HepG2 (cell line): ENCODE data around the gene PKMYT1. TPM values are rescaled to one million over a fixed set of nuclear protein-coding genes. Genes with fewer than 3 reads are reported as not detected.
A peak's percentile ranks its signal among the peaks of the same experiment; 100 is the strongest.

Experiments
- AKNA ChIP-seq: sonication (generic); formaldehyde crosslinking; IDR thresholded peaks from 2 replicates; pipeline ENCODE4 v1.4.0; 2020; ENCODE audit warnings: missing genetic modification reagents, borderline replicate concordance
- ETV5 ChIP-seq: IDR thresholded peaks from 2 replicates; pipeline ENCODE4 v1.6.1; 2018; ENCODE audit warnings: missing biosample characterization, missing genetic modification reagents, inconsistent platforms, borderline replicate concordance
- HES4 ChIP-seq: sonication (generic); formaldehyde crosslinking; IDR thresholded peaks from 2 replicates; pipeline ENCODE4 v1.9.0; 2021; ENCODE audit warnings: mild to moderate bottlenecking, missing genetic modification reagents, borderline replicate concordance
- HOXD1 ChIP-seq: sonication (generic); formaldehyde crosslinking; IDR thresholded peaks from 2 replicates; pipeline ENCODE4 v1.5.0; 2020; ENCODE audit warnings: missing genetic modification reagents
- NFE2 ChIP-seq: sonication (generic); formaldehyde crosslinking; IDR thresholded peaks from 2 replicates; pipeline ENCODE4 v1.4.0; 2020; ENCODE audit warnings: missing genetic modification reagents
- PRDM15 ChIP-seq: sonication (generic); formaldehyde crosslinking; IDR thresholded peaks from 2 replicates; pipeline ENCODE4 v1.4.0; 2020; ENCODE audit warnings: missing genetic modification reagents
- ZNF232 ChIP-seq: sonication (generic); formaldehyde crosslinking; IDR thresholded peaks from 2 replicates; pipeline ENCODE4 v1.4.0; 2020; ENCODE audit warnings: missing genetic modification reagents, borderline replicate concordance
- ZNF652 ChIP-seq: IDR thresholded peaks from 2 replicates; pipeline ENCODE4 v1.6.1; 2016; ENCODE audit warnings: low read depth, borderline replicate concordance
- polyA plus RNA-seq, 8 experiments: library from polyadenylated mRNA; depleted of rRNA in 3 of 8; stranded (reverse) in 7 of 8; unstranded in 1 of 8; fragments of >200 nt; fragmentation: Illumina TruSeq in 4 of 8; extraction: Trizol in 4 of 8; gene quantifications; 2 replicates each; pipeline versions ENCODE4 v1.2.1 to v1.2.3, GENCODE V29; 2011 to 2016; ENCODE audit warnings: low read depth in 4 of 8, missing spikeins in 1 of 8, mixed read lengths in 1 of 8; ENCODE audit not compliant: insufficient read depth in 1 of 8
- total RNA-seq, 5 experiments: library from RNA; depleted of rRNA; stranded (reverse); fragments of >200 nt; fragmentation: Illumina TruSeq; extraction: Trizol; gene quantifications; 2 replicates each; pipeline ENCODE4 v1.2.3, GENCODE V29; 2016; ENCODE audit warnings: low read depth in 1 of 5
- TF ChIP-seq, protein P1 (sequence below): sonication (generic); formaldehyde crosslinking; IDR thresholded peaks from 2 replicates; pipeline ENCODE4 v1.9.0; 2021; ENCODE audit warnings: missing genetic modification reagents, mild to moderate bottlenecking, borderline replicate concordance
- TF ChIP-seq, protein P2 (sequence below), 2 experiments: sonication (generic) in 1 of 2; formaldehyde crosslinking in 1 of 2; IDR thresholded peaks; 2 replicates each; pipeline versions ENCODE4 v1.4.0 to v1.6.1; 2018 to 2020; ENCODE audit warnings: missing genetic modification reagents in 2 of 2, borderline replicate concordance in 1 of 2, low read depth in 1 of 2, mild to moderate bottlenecking in 1 of 2, missing biosample characterization in 1 of 2

The PKMYT1 gene
- total and polyA plus RNA-seq, 2 of the 13 experiments (the other 11 are each of a cell fraction or from before 2014, with no cell fraction given), result 7.0 to 27.8 TPM

GRCh38 chr16:2968738-2969544, 11.3 kb downstream of the PKMYT1 start, which contains the start of gene PAQR4 (continued):
- TF ChIP-seq AKNA (CRISPR knock-in tag) (peak; percentile 82), ZNF232 (peak; percentile 98), HES4 (CRISPR knock-in tag) (peak; percentile 99), PRDM15 (CRISPR knock-in tag) (peak; percentile 77), ZNF652 (peak; percentile 32; the same call in 1 of the 2 replicates), ETV5 (peak; percentile 98), HOXD1 (CRISPR knock-in tag) (peak; percentile 86), NFE2 (CRISPR knock-in tag) (no peak)
- TF ChIP-seq, protein P1, sequence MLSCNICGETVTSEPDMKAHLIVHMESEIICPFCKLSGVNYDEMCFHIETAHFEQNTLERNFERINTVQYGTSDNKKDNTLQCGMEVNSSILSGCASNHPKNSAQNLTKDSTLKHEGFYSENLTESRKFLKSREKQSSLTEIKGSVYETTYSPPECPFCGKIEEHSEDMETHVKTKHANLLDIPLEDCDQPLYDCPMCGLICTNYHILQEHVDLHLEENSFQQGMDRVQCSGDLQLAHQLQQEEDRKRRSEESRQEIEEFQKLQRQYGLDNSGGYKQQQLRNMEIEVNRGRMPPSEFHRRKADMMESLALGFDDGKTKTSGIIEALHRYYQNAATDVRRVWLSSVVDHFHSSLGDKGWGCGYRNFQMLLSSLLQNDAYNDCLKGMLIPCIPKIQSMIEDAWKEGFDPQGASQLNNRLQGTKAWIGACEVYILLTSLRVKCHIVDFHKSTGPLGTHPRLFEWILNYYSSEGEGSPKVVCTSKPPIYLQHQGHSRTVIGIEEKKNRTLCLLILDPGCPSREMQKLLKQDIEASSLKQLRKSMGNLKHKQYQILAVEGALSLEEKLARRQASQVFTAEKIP (CRISPR knock-in tag), result no peak; the same call in 1 of the 2 replicates
- TF ChIP-seq, protein P2, sequence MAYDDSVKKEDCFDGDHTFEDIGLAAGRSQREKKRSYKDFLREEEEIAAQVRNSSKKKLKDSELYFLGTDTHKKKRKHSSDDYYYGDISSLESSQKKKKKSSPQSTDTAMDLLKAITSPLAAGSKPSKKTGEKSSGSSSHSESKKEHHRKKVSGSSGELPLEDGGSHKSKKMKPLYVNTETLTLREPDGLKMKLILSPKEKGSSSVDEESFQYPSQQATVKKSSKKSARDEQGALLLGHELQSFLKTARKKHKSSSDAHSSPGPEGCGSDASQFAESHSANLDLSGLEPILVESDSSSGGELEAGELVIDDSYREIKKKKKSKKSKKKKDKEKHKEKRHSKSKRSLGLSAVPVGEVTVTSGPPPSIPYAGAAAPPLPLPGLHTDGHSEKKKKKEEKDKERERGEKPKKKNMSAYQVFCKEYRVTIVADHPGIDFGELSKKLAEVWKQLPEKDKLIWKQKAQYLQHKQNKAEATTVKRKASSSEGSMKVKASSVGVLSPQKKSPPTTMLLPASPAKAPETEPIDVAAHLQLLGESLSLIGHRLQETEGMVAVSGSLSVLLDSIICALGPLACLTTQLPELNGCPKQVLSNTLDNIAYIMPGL (CRISPR knock-in tag; IDR thresholded peaks at IDR 0.05; ENCODE audit: borderline replicate concordance in 1 of 2, low read depth in 1 of 2), result peak; percentile 73 to 79
